ENCODE data around the gene SNX18. TPM values are rescaled to one million over a fixed set of nuclear protein-coding genes. Genes with fewer than 3 reads are reported as not detected.

Gene SNX18
- total RNA-seq, 2 experiments from 2014 or later: 3.9 to 4.4 TPM

- Mint-ChIP-seq H3K4me1 (ENCODE audit: low read depth) (peaks cover 6% of the 10 kb centered on the region), H3K27me3 (ENCODE audit: low read depth) (no peaks in the 10 kb centered on the region), H3K4me3 (no peak overlapping the region), H3K27ac (no peak overlapping the region), H3K9me3 (no peaks in the 10 kb centered on the region), H3K36me3 (ENCODE audit: low read depth) (no peaks in the 10 kb centered on the region)
- no peak for DNase-seq
- CTCF ChIA-PET: interaction anchor here (1.1 kb wide), 1 partner anchor 294 kb away, joined by 4 read pairs; no protein-coding TSS in a partner anchor
- intact Hi-C loops (cut with micrococcal nuclease): no loop called here
Observed at GRCh38 chr5:54573812-54574489, 56.4 kb downstream of the SNX18 start.

DNA sequence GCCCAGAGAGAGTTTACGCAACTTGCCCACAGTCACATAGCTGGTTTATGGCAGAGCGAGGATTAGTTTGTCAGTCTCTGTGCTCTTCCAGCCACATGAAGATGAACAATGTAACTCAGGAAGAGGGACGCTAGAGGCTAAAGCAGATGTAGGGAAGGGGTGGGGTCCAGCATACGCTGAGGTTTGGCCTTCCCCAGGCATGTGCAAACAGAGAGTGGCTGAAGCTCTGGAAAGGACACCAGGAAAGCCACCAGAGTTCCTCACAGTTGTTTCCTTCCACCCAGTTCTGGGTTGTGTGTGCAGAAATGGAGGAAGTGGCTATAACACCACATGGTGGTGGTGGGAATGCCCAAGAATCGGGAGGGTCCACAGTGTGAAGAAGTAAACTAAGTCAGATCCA is 60.0 kb downstream of the SNX18 start:
- Mint-ChIP-seq H3K27me3 (ENCODE audit: low read depth) (no peaks in the 10 kb centered on the region), H3K4me3 (no peak overlapping the region), H3K27ac (no peak overlapping the region), H3K9me3 (no peaks in the 10 kb centered on the region), H3K36me3 (ENCODE audit: low read depth) (no peaks in the 10 kb centered on the region), H3K4me1 (ENCODE audit: low read depth) (peaks cover 9% of the 10 kb centered on the region)
- no peak for DNase-seq
- CTCF ChIA-PET: interaction anchor here (0.9 to 1.1 kb wide), 2 partner anchors 60 to 274 kb away, joined by 3 read pairs; partner anchors contain the start of gene SNX18
- intact Hi-C loops (cut with micrococcal nuclease): no loop called here

DNA sequence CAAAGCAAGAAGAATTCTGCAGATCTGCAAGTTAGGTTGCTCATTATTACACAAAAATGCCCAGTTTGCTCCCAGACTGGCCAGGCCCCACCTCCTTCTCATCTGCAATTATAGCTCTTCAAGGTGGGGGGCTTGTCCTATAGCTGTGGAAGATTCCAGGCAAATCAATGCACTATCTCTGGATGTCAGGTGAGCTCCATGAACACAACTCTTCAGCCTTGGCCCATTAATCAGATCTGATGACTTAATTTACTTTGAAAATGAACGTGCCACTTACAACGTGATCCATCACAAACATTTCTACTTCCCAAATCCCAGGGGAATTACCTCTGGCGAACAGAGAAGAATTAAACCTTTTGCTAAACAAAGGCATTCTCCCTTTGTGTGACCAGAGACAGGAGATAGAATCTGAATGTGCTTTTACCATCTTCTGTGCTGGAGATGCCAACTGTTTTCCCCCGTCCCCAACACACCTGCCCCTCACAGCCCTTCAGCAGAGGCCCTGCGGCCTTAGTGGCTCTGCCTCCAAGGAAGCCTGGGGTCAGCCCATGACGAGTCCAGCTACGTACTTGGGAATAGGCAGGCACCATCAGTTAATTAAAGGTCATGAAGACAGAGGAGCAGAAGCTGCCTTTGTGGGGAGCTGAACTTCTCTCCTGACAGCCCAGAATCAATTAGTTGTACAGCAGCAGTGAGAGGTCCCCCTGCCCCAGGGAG is 60.5 kb downstream of the SNX18 start:
- intact Hi-C loops (cut with micrococcal nuclease): no loop called here
- no peak overlapping the region for H3K27ac Mint-ChIP-seq

DNA sequence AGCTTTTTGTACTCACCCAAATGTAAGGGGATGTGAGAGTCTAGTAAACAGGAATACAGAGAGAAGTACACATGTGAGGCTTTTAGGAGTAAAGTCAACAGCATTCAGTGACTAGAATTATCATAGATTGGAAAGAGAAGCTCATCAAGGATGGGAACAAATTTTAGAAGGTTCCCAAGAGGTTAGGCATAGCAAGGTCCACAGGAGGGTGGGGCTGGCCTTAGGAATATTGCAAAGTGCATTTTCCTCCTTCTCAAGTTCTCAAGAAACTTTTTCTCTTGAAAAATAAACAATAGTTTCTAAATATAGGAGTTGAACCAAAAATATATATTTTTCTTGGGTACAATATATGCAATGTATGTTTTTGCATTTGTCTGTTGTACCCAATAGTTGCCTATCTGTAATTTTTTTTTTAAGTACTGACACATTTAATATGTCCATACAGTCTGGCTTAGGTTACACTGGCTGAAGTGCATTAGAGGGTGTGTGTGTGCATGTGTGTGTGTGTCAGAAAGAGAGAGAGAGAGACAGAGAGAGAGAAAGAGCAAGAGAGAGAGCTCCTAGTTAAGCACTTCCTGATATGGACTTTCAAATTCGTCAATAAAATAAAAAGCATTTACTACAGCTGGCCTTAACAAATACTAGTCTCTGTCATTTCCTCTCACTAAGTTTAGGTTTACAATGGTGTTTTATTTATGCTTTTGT is 62.2 kb downstream of the SNX18 start:
- H3K36me3 Mint-ChIP-seq (ENCODE audit: low read depth): no peaks in the 10 kb centered on the region
- CTCF ChIA-PET: interaction anchor here (0.8 kb wide), 1 partner anchor 90 kb away, joined by 3 read pairs; no protein-coding TSS in a partner anchor
- no peaks in the 10 kb centered on the region for H3K27me3 Mint-ChIP-seq (ENCODE audit: low read depth)
- H3K27ac Mint-ChIP-seq: peak overlapping the region; percentile 50
- DNase-seq: no peak
- intact Hi-C loops (cut with micrococcal nuclease): no loop called here
- H3K4me3 Mint-ChIP-seq: no peak overlapping the region
- no peaks in the 10 kb centered on the region for H3K9me3 Mint-ChIP-seq
- H3K4me1 Mint-ChIP-seq (ENCODE audit: low read depth): peaks cover 5% of the 10 kb centered on the region

More for the DNA sequence above, 60.5 kb downstream of the SNX18 start:
- H3K9me3 Mint-ChIP-seq: no peaks in the 10 kb centered on the region
- no peak for DNase-seq
- peaks cover 9% of the 10 kb centered on the region for H3K4me1 Mint-ChIP-seq (ENCODE audit: low read depth)
- H3K27me3 Mint-ChIP-seq (ENCODE audit: low read depth): no peaks in the 10 kb centered on the region
- no peak overlapping the region for H3K4me3 Mint-ChIP-seq
- CTCF ChIA-PET: interaction anchor here (0.9 to 1.1 kb wide), 2 partner anchors 60 to 273 kb away, joined by 3 read pairs; partner anchors contain the start of gene SNX18
- no peaks in the 10 kb centered on the region for H3K36me3 Mint-ChIP-seq (ENCODE audit: low read depth)

DNA sequence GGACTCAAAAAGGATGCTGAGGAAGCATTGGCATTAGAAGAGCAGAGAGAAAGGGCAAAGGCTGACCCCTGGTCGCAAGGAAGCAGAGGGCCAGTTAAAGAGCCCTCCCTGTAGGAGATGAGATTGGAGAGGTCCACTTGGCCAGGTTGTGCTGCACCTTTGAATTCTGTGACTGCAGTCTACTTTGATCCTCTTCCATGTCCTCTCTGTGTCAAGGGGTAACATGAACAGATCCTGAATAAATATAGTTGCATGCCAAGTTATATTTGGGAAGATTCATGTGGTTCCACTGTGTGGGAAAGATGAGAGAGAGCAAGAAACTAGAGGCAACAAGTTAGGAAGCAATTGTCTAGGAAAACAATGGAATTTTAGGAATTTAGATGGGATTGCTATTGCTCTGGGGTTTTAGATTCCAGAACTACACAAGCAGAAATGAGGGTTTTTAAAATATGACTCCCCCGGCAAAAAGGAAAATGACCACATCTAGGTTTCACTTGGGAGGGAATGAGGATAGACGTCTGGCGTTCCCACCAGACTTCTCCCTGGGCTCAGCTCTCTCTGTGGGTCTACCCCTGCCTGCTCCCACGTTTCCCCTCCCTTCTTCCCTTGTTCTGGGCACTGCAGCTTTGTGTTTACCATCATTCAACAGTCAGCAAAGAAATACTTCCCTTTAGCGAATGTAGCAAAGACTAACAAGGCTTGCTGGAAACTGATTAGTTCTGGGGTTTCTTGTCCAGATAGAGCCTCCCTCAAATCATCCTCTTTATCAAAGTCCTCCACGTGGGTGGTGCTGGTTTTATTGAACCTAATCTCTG is 63.6 kb downstream of the SNX18 start:
- Mint-ChIP-seq H3K4me1 (ENCODE audit: low read depth) (peaks cover 3% of the 10 kb centered on the region), H3K27me3 (ENCODE audit: low read depth) (no peaks in the 10 kb centered on the region), H3K36me3 (ENCODE audit: low read depth) (no peaks in the 10 kb centered on the region), H3K9me3 (peaks cover 4% of the 10 kb centered on the region), H3K4me3 (no peak overlapping the region), H3K27ac (no peak overlapping the region)
- intact Hi-C loops (cut with micrococcal nuclease): no loop called here
- CTCF ChIA-PET: no interaction called here
- no peak for DNase-seq

DNA sequence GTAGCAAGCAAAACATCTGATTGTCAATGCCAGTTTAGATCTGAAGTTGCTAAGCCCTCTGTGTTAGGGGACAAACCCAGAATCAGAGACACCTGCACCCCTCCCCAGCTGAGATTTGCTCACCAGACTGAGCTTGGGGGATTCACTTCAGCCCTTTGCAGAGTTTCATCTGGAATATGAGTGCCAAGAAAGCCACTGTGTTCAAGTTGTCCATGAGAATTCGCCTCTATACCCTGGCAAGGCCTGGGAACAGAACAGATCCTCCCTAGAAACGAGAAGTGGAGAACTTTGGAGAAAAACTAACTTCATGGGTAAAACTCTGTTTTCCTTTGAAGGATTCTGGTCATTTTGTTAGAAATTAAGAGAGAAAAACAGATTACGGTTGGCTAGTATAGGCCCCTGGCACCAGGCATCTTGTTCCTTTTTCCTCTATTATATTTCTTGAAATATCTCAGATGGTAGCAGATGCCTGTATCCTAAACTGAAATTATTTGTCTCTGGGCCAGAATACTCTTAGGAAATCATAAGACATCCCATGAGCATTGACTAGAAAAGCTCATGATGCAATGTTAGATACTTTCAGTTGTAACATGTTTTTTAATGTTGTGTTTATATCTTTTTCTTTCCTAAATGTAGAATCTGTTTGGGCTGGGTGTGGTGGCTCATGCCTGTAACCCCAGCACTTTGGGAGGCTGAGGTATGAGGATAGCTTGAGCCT is 64.4 kb downstream of the SNX18 start:
- no peaks in the 10 kb centered on the region for H3K27me3 Mint-ChIP-seq (ENCODE audit: low read depth)
- no peaks in the 10 kb centered on the region for H3K36me3 Mint-ChIP-seq (ENCODE audit: low read depth)
- intact Hi-C loops (cut with micrococcal nuclease): no loop called here
- CTCF ChIA-PET: no interaction called here
- peaks cover 3% of the 10 kb centered on the region for H3K4me1 Mint-ChIP-seq (ENCODE audit: low read depth)
- no peak for DNase-seq
- peaks cover 8% of the 10 kb centered on the region for H3K9me3 Mint-ChIP-seq
- no peak overlapping the region for H3K27ac Mint-ChIP-seq
- H3K4me3 Mint-ChIP-seq: no peak overlapping the region

GRCh38 chr5:54586336-54586735 is 68.8 kb downstream of the SNX18 start:
- Mint-ChIP-seq H3K27ac (no peak overlapping the region), H3K4me1 (ENCODE audit: low read depth) (no peaks in the 10 kb centered on the region), H3K4me3 (no peak overlapping the region), H3K27me3 (ENCODE audit: low read depth) (no peaks in the 10 kb centered on the region), H3K36me3 (ENCODE audit: low read depth) (no peaks in the 10 kb centered on the region), H3K9me3 (peaks cover 8% of the 10 kb centered on the region)
- CTCF ChIA-PET: no interaction called here
- intact Hi-C loops (cut with micrococcal nuclease): no loop called here
- DNase-seq: no peak

DNA sequence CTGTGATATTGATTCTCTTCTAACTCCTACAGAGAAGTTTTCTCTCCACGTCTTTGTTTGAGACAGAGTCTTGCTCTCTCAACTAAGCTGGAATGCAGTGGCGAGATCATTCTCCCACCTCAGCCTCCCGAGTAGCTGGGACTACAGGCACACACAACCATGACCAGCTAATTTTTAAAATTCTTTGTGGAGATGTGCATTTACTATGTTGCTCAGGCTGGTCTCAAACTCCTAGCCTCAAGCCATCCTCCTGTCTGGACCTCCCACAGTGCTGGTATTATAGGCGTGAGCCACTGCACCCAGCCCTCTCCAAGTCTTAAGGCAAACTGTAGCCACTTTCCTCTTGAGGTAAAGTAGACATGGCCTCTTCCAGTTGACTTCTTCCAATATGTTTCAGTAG is 72.2 kb downstream of the SNX18 start:
- no peak overlapping the region for H3K27ac Mint-ChIP-seq
- no peak overlapping the region for H3K4me3 Mint-ChIP-seq
- CTCF ChIA-PET: interaction anchor here (0.6 kb wide), 1 partner anchor 22 kb away, joined by 3 read pairs; no protein-coding TSS in a partner anchor
- peaks cover 8% of the 10 kb centered on the region for H3K9me3 Mint-ChIP-seq
- H3K27me3 Mint-ChIP-seq (ENCODE audit: low read depth): no peaks in the 10 kb centered on the region
- intact Hi-C loops (cut with micrococcal nuclease): no loop called here
- H3K4me1 Mint-ChIP-seq (ENCODE audit: low read depth): no peaks in the 10 kb centered on the region
- no peak for DNase-seq
- H3K36me3 Mint-ChIP-seq (ENCODE audit: low read depth): no peaks in the 10 kb centered on the region

GRCh38 chr5:54590824-54591223 is 73.3 kb downstream of the SNX18 start:
- Mint-ChIP-seq H3K4me3 (no peak overlapping the region), H3K36me3 (ENCODE audit: low read depth) (no peaks in the 10 kb centered on the region), H3K27ac (no peak overlapping the region), H3K4me1 (ENCODE audit: low read depth) (no peaks in the 10 kb centered on the region), H3K27me3 (ENCODE audit: low read depth) (no peaks in the 10 kb centered on the region), H3K9me3 (peaks cover 8% of the 10 kb centered on the region)
- CTCF ChIA-PET: interaction anchor here (0.7 kb wide), 2 partner anchors 55 to 481 kb away, joined by 3 read pairs; no protein-coding TSS in a partner anchor
- DNase-seq: no peak
- intact Hi-C loops (cut with micrococcal nuclease): no loop called here

GRCh38 chr5:54593779-54594178 is 76.2 kb downstream of the SNX18 start:
- CTCF ChIA-PET: no interaction called here
- no peaks in the 10 kb centered on the region for H3K4me1 Mint-ChIP-seq (ENCODE audit: low read depth)
- H3K27ac Mint-ChIP-seq: no peak overlapping the region
- H3K4me3 Mint-ChIP-seq: no peak overlapping the region
- peaks cover 17% of the 10 kb centered on the region for H3K9me3 Mint-ChIP-seq
- peaks cover 7% of the 10 kb centered on the region for H3K36me3 Mint-ChIP-seq (ENCODE audit: low read depth)
- intact Hi-C loops (cut with micrococcal nuclease): no loop called here
- DNase-seq: no peak
- H3K27me3 Mint-ChIP-seq (ENCODE audit: low read depth): no peaks in the 10 kb centered on the region

GRCh38 chr5:54594181-54594580 is 76.6 kb downstream of the SNX18 start:
- Mint-ChIP-seq H3K36me3 (ENCODE audit: low read depth) (peaks cover 7% of the 10 kb centered on the region), H3K27me3 (ENCODE audit: low read depth) (no peaks in the 10 kb centered on the region), H3K4me3 (no peak overlapping the region), H3K4me1 (ENCODE audit: low read depth) (no peaks in the 10 kb centered on the region), H3K27ac (no peak overlapping the region), H3K9me3 (peaks cover 17% of the 10 kb centered on the region)
- CTCF ChIA-PET: no interaction called here
- no peak for DNase-seq
- intact Hi-C loops (cut with micrococcal nuclease): no loop called here
